Esophagus squamous epithelium (tissue), 5 donors: Measurements from ENCODE around the gene ROR2. TPM values are rescaled to one million over a fixed set of nuclear protein-coding genes. Genes with fewer than 3 reads are reported as not detected.

Experiments
- DNase-seq: peaks from one replicate; lab custom pipeline; 2025; lab: John Stamatoyannopoulos, UW
- H3K27ac ChIP-seq, 4 donors: fragments of 200-600 bp; sonication (generic); one replicate each; pipeline ENCODE4 v1.5.1; 2016 to 2019; ENCODE audit warnings: mild to moderate bottlenecking in 1 of 4
- H3K27me3 ChIP-seq, 4 donors: fragments of 200-600 bp; sonication (generic); 1 replicate in 3 of 4; 2 replicates in 1 of 4; pipeline versions ENCODE4 v1.5.1 to v1.6.0; 2017 to 2021; ENCODE audit warnings: antibody characterized with exemption in 1 of 4
- H3K36me3 ChIP-seq, 3 donors: fragments of 200-600 bp; sonication (generic); one replicate each; pipeline ENCODE4 v1.5.1; 2016 to 2019
- H3K4me1 ChIP-seq, 3 donors: fragments of 200-600 bp; sonication (generic); one replicate each; pipeline ENCODE4 v1.5.1; 2017 to 2019
- H3K4me3 ChIP-seq, 4 donors: fragments of 200-600 bp; sonication (generic); 1 replicate in 3 of 4; 2 replicates in 1 of 4; pipeline ENCODE4 v1.5.1; 2016 to 2019; ENCODE audit warnings: mild to moderate bottlenecking in 2 of 4, moderate library complexity in 1 of 4
- H3K9me3 ChIP-seq, 3 donors: fragments of 200-600 bp; sonication (generic); one replicate each; pipeline ENCODE4 v1.5.1; 2016 to 2019
- CTCF ChIP-seq, 6 experiments: fragments of 450-650 bp in 4 of 6; fragments of 200-600 bp in 2 of 6; sonication (generic) in 2 of 6; IDR thresholded peaks; one replicate each; pipeline ENCODE4 v1.5.1; 2016 to 2019; ENCODE audit warnings: antibody characterized with exemption in 6 of 6, mild to moderate bottlenecking in 4 of 6, moderate library complexity in 4 of 6
- POLR2A ChIP-seq, 4 donors: fragments of 450-650 bp; IDR thresholded peaks; one replicate each; pipeline ENCODE4 v1.6.1; 2017; ENCODE audit warnings: antibody characterized with exemption in 4 of 4, mild to moderate bottlenecking in 4 of 4, moderate library complexity in 3 of 4
- WGBS, 2 donors: methylation state at CpG; one replicate each; pipeline ENCODE4 v1.1.5; 2018; 5-methylcytosine and 5-hydroxymethylcytosine counted together
- intact Hi-C: fragments of 100-400 bp; cut with DNase I; formaldehyde crosslinking; loops from one replicate; pipeline ENCODE4 v1.15.0; 2022
- total RNA-seq, 4 donors: library from RNA; depleted of rRNA; stranded (reverse); fragments of >200 nt; gene quantifications; one replicate each; pipeline ENCODE4 v1.1.0, GENCODE V29; 2016
- donor health status: DM: yes; HTN: yes; CAD: no.

The ROR2 gene
- total RNA-seq, 4 donors from 2014 or later, result 0.68 to 12.6 (median 3.7) TPM

- Histone ChIP-seq H3K9me3 (no peaks in the 10 kb centered on the region), H3K4me3 (no peak overlapping the region), H3K27ac (peak overlapping the region in 1 of 4 donors; percentile 9), H3K36me3 (peaks cover 0 to 28% (median 0%) of the 10 kb centered on the region in 3 donors), H3K4me1 (peaks cover 0 to 13% (median 0%) of the 10 kb centered on the region in 3 donors), H3K27me3 (peaks cover 0 to 91% (median 0%) of the 10 kb centered on the region in 4 donors)
- TF ChIP-seq CTCF (IDR thresholded peaks at IDR 0.05), result no peak
- no peak for DNase-seq
- 35 to 58% methylated on average over 11 to 15 of the region's 16 CpGs for WGBS, 2 donors
- intact Hi-C loops, result loop anchor here (10.0 kb wide), 1 partner anchor 806 kb away; no protein-coding TSS in a partner anchor
Observed at GRCh38 chr9:91720751-91721705, 229.0 kb downstream of the ROR2 start.

GRCh38 chr9:91720313-91720712, 229.7 kb downstream of the ROR2 start:
- Histone ChIP-seq H3K27me3 (peaks cover 0 to 91% (median 0%) of the 10 kb centered on the region in 4 donors), H3K4me1 (peaks cover 0 to 13% (median 0%) of the 10 kb centered on the region in 3 donors), H3K4me3 (no peak overlapping the region), H3K9me3 (no peaks in the 10 kb centered on the region), H3K36me3 (peaks cover 0 to 20% (median 0%) of the 10 kb centered on the region in 3 donors), H3K27ac (peak overlapping the region in 1 of 4 donors; percentile 9)
- no peak for DNase-seq
- 21 to 23% methylated on average over 3 of the region's 3 CpGs for WGBS, 2 donors
- no peak for TF ChIP-seq CTCF (IDR thresholded peaks at IDR 0.05)
- TF ChIP-seq POLR2A (IDR thresholded peaks at IDR 0.05), result no peak
- intact Hi-C loops, result loop anchor here (10.0 kb wide), 1 partner anchor 806 kb away; no protein-coding TSS in a partner anchor

- peaks cover 0 to 86% (median 0%) of the 10 kb centered on the region in 4 donors for H3K27me3 ChIP-seq
- intact Hi-C loops, result no loop called here
- H3K4me1 ChIP-seq, result peaks cover 0 to 20% (median 4%) of the 10 kb centered on the region in 3 donors
- no peaks in the 10 kb centered on the region for H3K36me3 ChIP-seq
- no peak for TF ChIP-seq CTCF (IDR thresholded peaks at IDR 0.05)
- no peak for TF ChIP-seq POLR2A (IDR thresholded peaks at IDR 0.05)
- H3K9me3 ChIP-seq, result no peaks in the 10 kb centered on the region
- H3K27ac ChIP-seq, result no peak overlapping the region
- no peak for DNase-seq
- 82 to 87% methylated on average over 3 to 6 of the region's 9 CpGs for WGBS, 2 donors
- H3K4me3 ChIP-seq, result no peak overlapping the region
Observed at GRCh38 chr9:91718071-91718470, 232.0 kb downstream of the ROR2 start.

- Histone ChIP-seq H3K27me3 (peaks cover 0 to 79% (median 0%) of the 10 kb centered on the region in 4 donors), H3K4me3 (no peak overlapping the region)
Observed at GRCh38 chr9:91716815-91717214, 233.2 kb downstream of the ROR2 start.

More at GRCh38 chr9:91716815-91717214, 233.2 kb downstream of the ROR2 start:
- no peak overlapping the region for H3K27ac ChIP-seq
- no peak for DNase-seq
- intact Hi-C loops, result no loop called here
- no peaks in the 10 kb centered on the region for H3K9me3 ChIP-seq
- no peaks in the 10 kb centered on the region for H3K36me3 ChIP-seq
- TF ChIP-seq POLR2A (IDR thresholded peaks at IDR 0.05) (no peak), CTCF (IDR thresholded peaks at IDR 0.05) (no peak)
- WGBS, 2 donors, result 92 to 94% methylated on average over 7 of the region's 7 CpGs
- H3K4me1 ChIP-seq, result peaks cover 3 to 31% (median 4%) of the 10 kb centered on the region in 3 donors
